ENCODE data around the gene PSG6. TPM values are rescaled to one million over a fixed set of nuclear protein-coding genes. Genes with fewer than 3 reads are reported as not detected.
"Not testable (repeated sequence)": the region's sequence is repeated elsewhere in the genome, so short reads cannot be mapped to it uniquely, and the experiment has no call there.

PSG6 gene
- not detected in 2 replicates for total RNA-seq (2014; rRNA removed; shearing (Covaris generic))
- polyA plus RNA-seq (2015; cell fraction: cytosol; rRNA removed), result not detected in 2 replicates
- polyA plus RNA-seq (2015; cell fraction: nucleus; rRNA removed), result not detected in 2 replicates

GRCh38 chr19:42917634-42918033 is at the start of gene PSG6:
Gene PSG6, minus strand, starts transcription at chr19:42917894. Its CDS starts 102 bp downstream, at chr19:42917792.
- in situ Hi-C loops (cut with HindIII; ENCODE audit: low pct_unique_long_range_greater_than_20kb, low sequenced_read_pairs); DNase-seq (ENCODE audit: low read depth, low spot score): not testable (repeated sequence)

DNA sequence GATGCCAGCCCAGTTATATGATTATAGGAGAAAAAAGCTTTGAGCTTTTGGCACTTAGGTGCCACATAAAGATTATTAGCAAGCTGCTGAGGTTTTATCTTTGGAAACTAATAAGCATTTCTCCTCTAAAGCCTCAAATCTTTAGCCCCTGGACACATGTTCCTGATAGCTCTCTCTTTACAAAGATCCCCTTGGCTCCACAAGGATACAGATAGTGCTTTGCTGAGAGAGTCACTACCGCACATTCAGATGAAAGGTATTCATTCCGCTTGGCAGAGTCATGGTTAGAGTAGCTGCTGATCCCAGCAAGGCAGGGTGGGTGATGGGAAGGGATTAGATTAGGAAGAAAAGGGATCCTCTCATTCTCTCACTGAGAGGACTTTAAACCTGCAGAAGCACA is 47.5 kb upstream of the PSG6 start:
- in situ Hi-C loops (cut with HindIII; ENCODE audit: low pct_unique_long_range_greater_than_20kb, low sequenced_read_pairs), result no loop called here

DNA sequence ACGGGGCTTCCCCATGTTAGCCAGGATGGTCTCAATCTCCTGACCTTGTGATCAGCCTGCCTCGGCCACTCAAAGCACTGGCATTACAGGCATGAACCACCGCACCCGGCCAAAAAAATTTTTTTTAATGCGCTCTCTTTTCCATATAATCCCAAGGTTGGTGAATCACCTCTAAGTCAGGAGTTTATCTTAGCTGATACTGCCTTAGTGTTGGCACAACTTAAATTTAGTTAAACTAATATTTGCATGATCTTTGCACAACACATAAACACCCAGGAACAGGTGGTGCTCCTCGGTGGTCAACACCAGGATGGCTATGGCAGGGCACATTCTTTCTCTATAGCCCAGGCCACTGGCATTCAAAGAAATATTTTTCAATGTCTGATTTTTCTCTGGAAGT is 43.4 kb upstream of the PSG6 start:
- in situ Hi-C loops (cut with HindIII; ENCODE audit: low pct_unique_long_range_greater_than_20kb, low sequenced_read_pairs), result no loop called here
- DNase-seq (ENCODE audit: low read depth, low spot score), result no peak

More for the DNA sequence above, 47.5 kb upstream of the PSG6 start:
- no peak for DNase-seq (ENCODE audit: low read depth, low spot score)

GRCh38 chr19:42952126-42952525 is 34.4 kb upstream of the PSG6 start:
- DNase-seq (ENCODE audit: low read depth, low spot score); in situ Hi-C loops (cut with HindIII; ENCODE audit: low pct_unique_long_range_greater_than_20kb, low sequenced_read_pairs): not testable (repeated sequence)

- in situ Hi-C loops (cut with HindIII; ENCODE audit: low pct_unique_long_range_greater_than_20kb, low sequenced_read_pairs); DNase-seq (ENCODE audit: low read depth, low spot score): not testable (repeated sequence)
Measured at GRCh38 chr19:42951476-42951875, 33.8 kb upstream of the PSG6 start.

DNA sequence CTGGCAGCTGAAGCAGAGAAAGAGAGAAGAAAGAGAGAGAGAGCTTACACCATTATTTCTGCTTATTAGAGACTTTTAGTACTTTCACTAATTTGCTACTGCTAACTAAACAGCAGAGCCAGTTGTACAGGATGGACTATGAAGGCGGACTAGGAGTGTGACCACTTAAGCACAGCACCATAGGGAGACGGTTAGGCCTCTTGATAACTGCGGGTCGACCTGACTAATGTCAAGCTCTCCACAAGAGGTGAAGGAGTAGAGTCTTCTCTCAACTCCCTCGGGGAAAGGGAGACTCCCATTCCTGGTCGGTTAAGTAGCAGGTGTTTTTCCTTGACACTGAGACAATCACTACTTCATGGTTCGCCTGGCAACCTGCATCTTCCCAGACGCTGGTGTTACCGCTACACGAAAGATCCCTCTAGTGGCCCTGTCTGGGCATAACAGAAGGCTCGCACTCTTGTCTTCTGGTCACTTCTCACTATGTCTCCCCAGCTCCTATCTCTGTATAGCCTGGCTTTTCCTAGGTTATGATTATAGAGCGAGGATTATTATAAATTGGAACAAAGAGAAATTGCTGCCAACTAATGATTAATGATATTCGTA is 24.6 kb upstream of the PSG6 start:
- DNase-seq (ENCODE audit: low read depth, low spot score), result peak; percentile 36
- in situ Hi-C loops (cut with HindIII; ENCODE audit: low pct_unique_long_range_greater_than_20kb, low sequenced_read_pairs), result no loop called here

DNA sequence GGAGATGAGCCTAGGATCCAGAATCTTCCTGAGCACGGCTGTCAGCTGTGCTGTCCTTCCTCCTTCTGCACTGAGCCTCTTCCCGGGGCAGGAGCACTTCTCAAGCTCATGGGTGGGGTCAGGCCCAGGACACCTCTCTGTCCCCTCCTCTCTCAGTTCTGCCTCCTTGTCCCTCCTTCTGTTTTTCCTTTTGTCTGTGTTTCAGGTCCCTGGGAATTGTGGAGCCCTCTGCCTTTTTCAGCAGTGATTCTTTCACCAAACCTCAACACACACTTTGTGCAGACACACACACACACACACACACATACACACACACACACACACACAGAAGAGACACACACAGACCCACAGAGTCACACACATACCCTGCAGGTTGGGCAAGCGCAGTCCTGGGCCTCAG is 19.4 kb upstream of the PSG6 start, which contains the start of gene PSG7:
PSG7 (minus strand) TSS at position 101 of the 400 bp plus-strand sequence. CDS start 131 bp downstream, outside the sequence.
- DNase-seq (ENCODE audit: low read depth, low spot score); in situ Hi-C loops (cut with HindIII; ENCODE audit: low pct_unique_long_range_greater_than_20kb, low sequenced_read_pairs): not testable (repeated sequence)

DNA sequence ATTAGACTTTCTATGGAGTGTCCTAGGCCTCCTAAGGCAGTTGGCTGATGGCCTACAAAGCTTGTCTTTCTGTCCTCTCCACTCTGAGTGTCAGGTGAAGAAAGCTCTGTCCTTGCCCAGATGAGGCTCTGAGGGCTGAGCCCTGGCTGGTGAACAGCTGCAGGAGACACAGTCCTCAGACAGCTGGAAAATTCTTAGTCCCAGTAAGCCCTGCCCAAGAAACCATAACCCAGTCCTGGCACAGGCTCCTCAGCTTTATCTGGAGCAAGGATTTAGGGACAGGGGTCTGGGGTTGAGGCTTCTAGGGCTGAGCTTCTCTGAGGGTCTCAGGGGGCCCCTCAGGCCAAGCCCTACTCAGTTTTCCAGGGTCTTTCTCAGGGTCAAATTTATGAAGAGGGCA is 17.0 kb upstream of the PSG6 start:
- in situ Hi-C loops (cut with HindIII; ENCODE audit: low pct_unique_long_range_greater_than_20kb, low sequenced_read_pairs), result not testable (repeated sequence)

GRCh38 chr19:42934183-42934582 is 16.5 kb upstream of the PSG6 start:
- in situ Hi-C loops (cut with HindIII; ENCODE audit: low pct_unique_long_range_greater_than_20kb, low sequenced_read_pairs); DNase-seq (ENCODE audit: low read depth, low spot score): not testable (repeated sequence)

More for the DNA sequence above, 17.0 kb upstream of the PSG6 start:
- not testable (repeated sequence) for DNase-seq (ENCODE audit: low read depth, low spot score)

DNA sequence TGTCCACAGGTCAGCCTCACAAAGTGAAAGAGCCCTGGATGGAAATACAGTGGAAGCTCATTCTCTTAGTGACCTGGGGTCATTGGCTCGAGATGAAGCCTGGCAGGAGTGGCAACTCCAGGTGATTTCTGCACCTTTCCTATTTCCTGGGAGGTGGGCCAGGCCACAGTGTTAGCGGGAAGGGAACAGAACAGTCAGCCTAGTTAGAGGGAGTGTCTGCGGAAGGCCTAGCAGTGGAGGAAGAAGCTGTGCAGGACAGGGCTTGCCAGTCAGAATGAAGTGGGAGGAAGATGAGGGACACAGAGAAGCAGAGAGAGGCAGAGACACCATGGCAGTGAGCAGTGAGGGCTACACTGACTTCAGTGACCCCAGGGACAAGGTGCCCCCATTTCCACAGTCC is 15.7 kb upstream of the PSG6 start:
- DNase-seq (ENCODE audit: low read depth, low spot score); in situ Hi-C loops (cut with HindIII; ENCODE audit: low pct_unique_long_range_greater_than_20kb, low sequenced_read_pairs): not testable (repeated sequence)

DNA sequence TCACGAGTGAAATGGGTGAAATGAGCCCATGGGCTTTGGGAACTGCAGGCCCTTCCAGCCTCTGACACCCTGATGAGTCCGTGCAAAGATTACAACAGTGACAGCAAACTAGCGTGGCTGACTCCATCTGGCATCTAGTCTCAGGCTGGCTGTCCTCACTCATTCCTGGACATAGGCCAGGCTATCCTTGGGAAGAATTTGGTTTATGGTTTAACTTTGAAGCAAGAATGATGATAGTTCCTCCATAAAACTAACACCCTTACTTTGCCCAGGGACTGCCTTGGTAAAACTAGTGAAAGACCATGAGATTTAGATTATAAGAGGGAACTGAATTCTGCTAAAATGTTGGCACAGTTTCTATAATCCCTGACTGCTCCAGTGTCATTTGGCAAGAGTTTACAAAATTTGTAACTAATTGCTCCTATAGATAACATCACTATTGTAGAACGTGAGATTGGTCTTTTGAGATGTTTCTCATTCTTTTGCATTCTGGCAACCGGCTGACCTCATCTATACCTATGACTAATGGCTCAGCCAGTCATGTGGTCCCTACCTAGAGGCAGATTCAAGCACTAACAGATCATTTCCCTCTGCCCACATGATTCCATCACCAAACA is 14.9 kb upstream of the PSG6 start:
- in situ Hi-C loops (cut with HindIII; ENCODE audit: low pct_unique_long_range_greater_than_20kb, low sequenced_read_pairs), result not testable (repeated sequence)
- peak; percentile 59 for DNase-seq (ENCODE audit: low read depth, low spot score)

GRCh38 chr19:42930214-42930613 is 12.5 kb upstream of the PSG6 start:
- in situ Hi-C loops (cut with HindIII; ENCODE audit: low pct_unique_long_range_greater_than_20kb, low sequenced_read_pairs), result not testable (repeated sequence)
- peak; percentile 28 for DNase-seq (ENCODE audit: low read depth, low spot score)

DNA sequence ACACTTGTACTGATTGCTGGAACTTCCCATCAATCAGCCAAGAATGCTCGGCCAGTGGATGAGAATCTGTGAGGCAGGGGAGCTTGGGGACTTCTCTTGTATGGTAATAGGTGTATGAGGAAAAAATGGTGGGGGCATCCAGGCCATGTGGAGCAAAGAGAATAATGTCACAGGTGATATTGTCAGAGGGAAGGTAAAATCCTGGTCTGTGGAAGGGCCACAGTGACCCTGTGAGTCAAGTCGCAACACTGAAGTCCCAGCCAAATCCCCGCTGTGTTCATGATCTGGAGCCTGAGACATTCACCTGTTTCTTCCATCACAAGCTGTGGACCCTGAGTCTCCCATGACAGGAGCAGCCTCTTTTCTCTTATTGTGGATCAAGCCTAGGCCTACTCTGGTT is 11.2 kb upstream of the PSG6 start:
- in situ Hi-C loops (cut with HindIII; ENCODE audit: low pct_unique_long_range_greater_than_20kb, low sequenced_read_pairs), result no loop called here
- no peak for DNase-seq (ENCODE audit: low read depth, low spot score)

DNA sequence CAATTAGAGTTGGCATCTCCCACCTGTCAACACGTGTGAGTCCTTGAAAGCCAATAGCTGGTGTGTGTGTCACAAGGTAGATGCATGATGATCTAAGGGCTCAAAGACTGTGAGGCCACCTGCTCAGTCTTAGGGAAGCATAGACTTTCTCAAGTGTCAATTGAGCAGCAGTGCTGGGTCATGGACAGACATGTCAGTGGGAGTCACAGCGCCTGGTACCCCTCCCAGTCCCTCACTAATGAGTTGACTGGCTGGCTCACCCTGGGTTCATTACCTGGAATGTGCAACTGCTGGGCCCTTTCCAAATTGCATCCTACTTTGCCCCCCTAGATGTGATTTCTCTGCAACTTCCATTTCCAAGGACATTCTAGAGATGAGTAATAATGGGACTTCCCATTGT is 9.1 kb upstream of the PSG6 start:
- no peak for DNase-seq (ENCODE audit: low read depth, low spot score)
- in situ Hi-C loops (cut with HindIII; ENCODE audit: low pct_unique_long_range_greater_than_20kb, low sequenced_read_pairs), result no loop called here

DNA sequence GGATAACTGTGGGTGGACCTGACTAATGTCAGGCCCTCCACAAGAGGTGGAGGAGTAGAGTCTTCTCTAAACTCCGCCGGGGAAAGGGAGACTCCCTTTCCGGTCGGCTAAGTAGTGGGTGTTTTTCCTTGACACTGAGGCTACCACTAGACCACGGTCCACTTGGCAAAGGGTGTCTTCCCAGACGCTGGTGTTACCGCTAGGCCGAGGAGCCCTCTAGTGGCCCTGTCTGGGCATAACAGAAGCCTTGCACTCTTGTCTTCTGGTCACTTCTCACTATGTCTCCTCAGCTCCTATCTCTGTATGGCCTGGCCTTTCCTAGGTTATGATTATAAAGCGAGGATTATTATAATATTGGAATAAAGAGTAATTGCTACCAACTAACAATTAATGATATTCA is 5.4 kb upstream of the PSG6 start:
- DNase-seq (ENCODE audit: low read depth, low spot score), result peak; percentile 66
- in situ Hi-C loops (cut with HindIII; ENCODE audit: low pct_unique_long_range_greater_than_20kb, low sequenced_read_pairs), result not testable (repeated sequence)

GRCh38 chr19:42920971-42921370 is 3.3 kb upstream of the PSG6 start:
- in situ Hi-C loops (cut with HindIII; ENCODE audit: low pct_unique_long_range_greater_than_20kb, low sequenced_read_pairs); DNase-seq (ENCODE audit: low read depth, low spot score): not testable (repeated sequence)

DNA sequence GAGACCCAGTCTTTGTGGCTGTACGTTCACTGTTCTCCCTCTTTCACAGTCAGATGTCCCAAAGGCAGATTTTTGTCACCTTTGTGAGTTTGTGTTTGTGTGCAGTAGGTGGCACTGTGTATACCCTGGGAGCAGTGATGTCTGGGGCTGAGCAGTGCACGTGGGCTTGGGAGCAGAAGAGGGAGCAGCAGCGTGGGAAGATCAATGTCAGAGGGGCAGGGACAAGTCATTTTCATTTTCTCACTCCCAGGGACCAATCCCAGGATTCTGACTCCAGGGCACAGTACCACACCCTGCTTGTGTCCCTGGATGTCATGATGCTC is 2.0 kb upstream of the PSG6 start:
- in situ Hi-C loops (cut with HindIII; ENCODE audit: low pct_unique_long_range_greater_than_20kb, low sequenced_read_pairs), result no loop called here
- peak; percentile 29 for DNase-seq (ENCODE audit: low read depth, low spot score)

- DNase-seq (ENCODE audit: low read depth, low spot score), result peak; percentile 40
- in situ Hi-C loops (cut with HindIII; ENCODE audit: low pct_unique_long_range_greater_than_20kb, low sequenced_read_pairs), result not testable (repeated sequence)
Measured at GRCh38 chr19:42919070-42919756, 1.5 kb upstream of the PSG6 start.

All from SK-MEL-5 (cell line).